ENCODE data around the gene ITGB5. TPM values are rescaled to one million over a fixed set of nuclear protein-coding genes. Genes with fewer than 3 reads are reported as not detected.

ITGB5 gene
- total RNA-seq, 1 donor from 2014 or later = 46.0 TPM

GRCh38 chr3:124814620-124815421, 72.3 kb downstream of the ITGB5 start:
- H3K27me3 Mint-ChIP-seq = no peaks in the 10 kb centered on the region
- H3K9me3 Mint-ChIP-seq = peaks cover 6% of the 10 kb centered on the region
- H3K27ac Mint-ChIP-seq = peak overlapping the region; percentile 94
- DNase-seq (ENCODE audit: extremely low spot score, unreplicated experiment) = no peak
- H3K36me3 Mint-ChIP-seq = peaks cover 23% of the 10 kb centered on the region
- no peak for TF ChIP-seq CTCF (conservative IDR thresholded peaks at IDR 0.05)
- H3K4me1 Mint-ChIP-seq (ENCODE audit: unreplicated experiment) = peaks cover 54% of the 10 kb centered on the region
- H3K4me3 Mint-ChIP-seq = peak overlapping the region; percentile 48

- H3K27ac Mint-ChIP-seq = no peak overlapping the region
- peaks cover 23% of the 10 kb centered on the region for H3K36me3 Mint-ChIP-seq
These were observed 73.6 kb downstream of the ITGB5 start for GRCh38 chr3:124813541-124813940.

GRCh38 chr3:124812291-124813265, 74.6 kb downstream of the ITGB5 start:
- Mint-ChIP-seq H3K27me3 (no peaks in the 10 kb centered on the region), H3K9me3 (peaks cover 6% of the 10 kb centered on the region), H3K4me3 (peak overlapping the region; percentile 63), H3K4me1 (ENCODE audit: unreplicated experiment) (peaks cover 45% of the 10 kb centered on the region), H3K36me3 (peaks cover 26% of the 10 kb centered on the region), H3K27ac (peak overlapping the region; percentile 74)
- no peak for DNase-seq (ENCODE audit: extremely low spot score, unreplicated experiment)
- TF ChIP-seq CTCF (conservative IDR thresholded peaks at IDR 0.05) = no peak

More at GRCh38 chr3:124813541-124813940, 73.6 kb downstream of the ITGB5 start:
- DNase-seq (ENCODE audit: extremely low spot score, unreplicated experiment) = no peak
- H3K27me3 Mint-ChIP-seq = no peaks in the 10 kb centered on the region
- no peak for TF ChIP-seq CTCF (conservative IDR thresholded peaks at IDR 0.05)
- no peak overlapping the region for H3K4me3 Mint-ChIP-seq
- peaks cover 46% of the 10 kb centered on the region for H3K4me1 Mint-ChIP-seq (ENCODE audit: unreplicated experiment)
- peaks cover 6% of the 10 kb centered on the region for H3K9me3 Mint-ChIP-seq

- peaks cover 43% of the 10 kb centered on the region for H3K4me1 Mint-ChIP-seq (ENCODE audit: unreplicated experiment)
- peaks cover 6% of the 10 kb centered on the region for H3K9me3 Mint-ChIP-seq
- no peak overlapping the region for H3K4me3 Mint-ChIP-seq
- no peak for TF ChIP-seq CTCF (conservative IDR thresholded peaks at IDR 0.05)
- DNase-seq (ENCODE audit: extremely low spot score, unreplicated experiment) = no peak
- H3K36me3 Mint-ChIP-seq = peaks cover 19% of the 10 kb centered on the region
- no peak overlapping the region for H3K27ac Mint-ChIP-seq
- H3K27me3 Mint-ChIP-seq = no peaks in the 10 kb centered on the region
These were observed 75.7 kb downstream of the ITGB5 start for GRCh38 chr3:124811436-124811835.

GRCh38 chr3:124810970-124811369, 76.2 kb downstream of the ITGB5 start:
- no peak for DNase-seq (ENCODE audit: extremely low spot score, unreplicated experiment)
- peaks cover 19% of the 10 kb centered on the region for H3K36me3 Mint-ChIP-seq
- peaks cover 42% of the 10 kb centered on the region for H3K4me1 Mint-ChIP-seq (ENCODE audit: unreplicated experiment)
- TF ChIP-seq CTCF (conservative IDR thresholded peaks at IDR 0.05) = no peak
- H3K27ac Mint-ChIP-seq = no peak overlapping the region
- no peaks in the 10 kb centered on the region for H3K27me3 Mint-ChIP-seq
- no peak overlapping the region for H3K4me3 Mint-ChIP-seq
- peaks cover 6% of the 10 kb centered on the region for H3K9me3 Mint-ChIP-seq
